Measurements from ENCODE around the gene ABHD17C.

ABHD17C gene

GRCh38 chr15:80769153-80769828 is 74.2 kb downstream of the ABHD17C start:
- DNase-seq = no peak

- peak; percentile 74 for DNase-seq
These were observed 75.0 kb downstream of the ABHD17C start for GRCh38 chr15:80769829-80770705.

- peak; percentile 99 for DNase-seq
These were observed 78.0 kb downstream of the ABHD17C start for GRCh38 chr15:80773122-80773551.

- DNase-seq = peak; percentile 72
These were observed 78.8 kb downstream of the ABHD17C start for GRCh38 chr15:80773792-80774352.

- DNase-seq = peak; percentile 25
These were observed 79.4 kb downstream of the ABHD17C start for GRCh38 chr15:80774486-80774885.

- DNase-seq = no peak
These were observed 80.2 kb downstream of the ABHD17C start for GRCh38 chr15:80775338-80775737.

- peak; percentile 75 for DNase-seq
These were observed 81.4 kb downstream of the ABHD17C start for GRCh38 chr15:80776420-80777045.

GRCh38 chr15:80777137-80777536 is 82.0 kb downstream of the ABHD17C start:
- peak; percentile 98 for DNase-seq

GRCh38 chr15:80777826-80778620 is 82.9 kb downstream of the ABHD17C start:
- no peak for DNase-seq

- DNase-seq = no peak
These were observed 83.5 kb downstream of the ABHD17C start for GRCh38 chr15:80778621-80778963.

- peak; percentile 80 for DNase-seq
These were observed 84.0 kb downstream of the ABHD17C start, which contains the start of gene CEMIP for GRCh38 chr15:80778964-80779657. CEMIP (plus strand) TSS chr15:80779370; CDS start chr15:80873880, 94,510 bp downstream.

GRCh38 chr15:80779658-80780415 is 84.7 kb downstream of the ABHD17C start:
- no peak for DNase-seq

GRCh38 chr15:80780416-80781221 is 85.5 kb downstream of the ABHD17C start:
- peak; percentile 61 for DNase-seq

- no peak for DNase-seq
These were observed 88.2 kb downstream of the ABHD17C start for GRCh38 chr15:80783260-80783659.

GRCh38 chr15:80785335-80785734 is 90.2 kb downstream of the ABHD17C start:
- no peak for DNase-seq

GRCh38 chr15:80785811-80786354 is 90.8 kb downstream of the ABHD17C start:
- no peak for DNase-seq

- DNase-seq = no peak
These were observed 92.2 kb downstream of the ABHD17C start for GRCh38 chr15:80787316-80787715.

- peak; percentile 74 for DNase-seq
These were observed 93.4 kb downstream of the ABHD17C start for GRCh38 chr15:80788536-80788935.

- DNase-seq = peak; percentile 65
These were observed 94.2 kb downstream of the ABHD17C start for GRCh38 chr15:80789296-80789695.

GRCh38 chr15:80789796-80790195 is 94.7 kb downstream of the ABHD17C start:
- DNase-seq = no peak
